ENCODE data around the gene NPTXR.
A peak's percentile ranks its signal among the peaks of the same experiment; 100 is the strongest.
"Not testable (repeated sequence)": the region's sequence is repeated elsewhere in the genome, so short reads cannot be mapped to it uniquely, and the experiment has no call there.

Gene NPTXR

DNA sequence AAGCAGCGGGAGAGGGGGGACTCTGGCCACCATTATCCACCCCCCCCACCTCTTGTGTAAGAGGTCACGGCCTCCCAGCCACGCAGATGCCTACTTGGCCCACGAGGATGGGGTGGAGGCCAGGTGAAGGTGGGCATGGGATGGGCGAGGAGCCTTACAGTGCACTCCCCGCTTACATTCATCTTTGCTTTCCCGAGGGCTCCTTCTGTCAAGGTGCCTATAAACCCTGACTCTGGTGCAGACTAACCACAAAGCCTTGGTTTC, 13.1 kb downstream of the NPTXR start:
- no peak for DNase-seq (ENCODE audit: low spot score)

DNA sequence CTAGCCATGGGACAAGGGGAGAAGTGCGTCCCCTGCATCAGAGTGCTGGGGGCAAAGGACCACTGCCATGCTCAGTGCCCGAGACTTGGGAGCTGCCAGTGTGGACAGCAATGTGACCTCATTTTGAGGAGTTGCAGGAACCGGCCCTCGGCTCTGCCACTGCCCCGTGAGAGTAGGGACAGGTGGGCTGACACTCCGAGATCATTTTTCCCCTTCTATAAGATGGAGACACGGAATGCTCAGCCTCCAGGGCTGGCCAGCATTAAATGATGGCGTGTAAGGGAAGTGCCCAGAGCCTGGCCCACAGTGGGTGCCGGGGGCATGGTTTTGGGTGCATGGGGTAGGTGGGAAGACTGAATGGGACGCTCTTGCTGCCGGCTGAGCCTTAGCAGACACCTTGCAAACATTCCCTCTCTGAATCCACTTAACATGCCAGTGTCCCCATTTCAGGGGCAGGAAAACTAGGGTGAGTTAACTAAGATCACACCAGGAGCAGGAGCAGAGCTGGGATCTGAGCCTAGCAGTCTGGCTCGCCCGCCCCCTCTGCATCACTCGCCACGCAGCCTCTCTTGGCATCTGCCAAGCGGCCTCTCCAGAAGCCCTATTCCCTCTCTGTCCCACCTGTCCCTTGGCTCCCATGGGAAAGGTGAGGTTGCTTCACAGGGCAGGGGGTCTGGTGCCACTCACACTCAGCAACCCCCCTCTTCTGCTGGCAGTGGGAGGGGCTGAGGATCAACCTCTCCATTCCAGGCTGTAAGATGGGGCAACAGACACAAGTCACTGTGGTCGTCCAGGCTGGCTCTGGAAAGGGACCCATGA, 13.6 kb downstream of the NPTXR start:
- no peak for DNase-seq (ENCODE audit: low spot score)

DNA sequence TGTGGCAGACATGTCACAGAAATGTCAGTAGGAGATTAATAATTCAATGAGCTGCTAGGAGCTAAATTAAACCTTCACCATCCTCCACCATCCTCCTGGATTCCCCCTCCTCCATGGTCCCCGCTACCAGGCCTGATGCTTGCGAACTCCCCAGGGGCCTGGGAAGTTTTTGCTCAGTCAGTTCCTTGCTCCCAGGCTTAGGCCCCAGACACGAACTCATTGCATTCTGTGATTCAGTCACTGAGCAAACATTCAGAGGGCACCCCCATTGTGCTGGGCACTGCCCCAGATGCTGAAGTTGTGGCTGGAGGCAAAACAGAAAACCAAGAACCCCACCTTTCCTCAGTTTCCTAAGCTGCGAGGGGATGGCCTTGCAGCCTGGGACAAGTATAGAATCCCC, 14.3 kb downstream of the NPTXR start:
- no peak for DNase-seq (ENCODE audit: low spot score)

DNA sequence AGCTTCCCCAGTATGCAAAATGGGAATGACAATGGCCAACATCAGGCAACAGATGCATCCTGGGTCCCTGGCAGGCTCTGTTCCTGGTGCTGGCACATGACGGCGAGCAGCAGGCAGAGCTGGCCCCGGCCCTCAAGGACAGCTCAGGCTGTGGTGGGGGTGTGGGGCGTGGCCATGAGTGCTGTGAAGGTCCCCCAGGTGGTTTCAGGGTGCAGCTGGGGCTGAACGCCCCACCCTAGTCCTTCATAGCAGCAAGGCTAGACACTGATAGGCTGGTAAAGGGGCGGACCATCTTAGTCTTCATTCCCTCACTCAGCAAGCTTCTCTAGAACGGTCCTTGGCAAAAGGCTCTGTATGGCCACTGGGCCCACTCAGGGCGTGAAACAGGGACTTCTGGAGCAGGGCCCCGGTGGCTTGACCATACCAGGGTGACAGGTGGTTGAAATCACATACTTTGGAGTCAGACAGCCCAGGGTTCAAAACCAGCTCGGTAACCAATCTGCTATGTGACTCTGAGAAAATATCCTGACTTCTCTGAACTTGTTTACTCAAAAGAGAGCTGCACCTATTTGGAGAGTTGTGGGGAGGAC, 15.1 kb downstream of the NPTXR start:
- no peak for DNase-seq (ENCODE audit: low spot score)

DNA sequence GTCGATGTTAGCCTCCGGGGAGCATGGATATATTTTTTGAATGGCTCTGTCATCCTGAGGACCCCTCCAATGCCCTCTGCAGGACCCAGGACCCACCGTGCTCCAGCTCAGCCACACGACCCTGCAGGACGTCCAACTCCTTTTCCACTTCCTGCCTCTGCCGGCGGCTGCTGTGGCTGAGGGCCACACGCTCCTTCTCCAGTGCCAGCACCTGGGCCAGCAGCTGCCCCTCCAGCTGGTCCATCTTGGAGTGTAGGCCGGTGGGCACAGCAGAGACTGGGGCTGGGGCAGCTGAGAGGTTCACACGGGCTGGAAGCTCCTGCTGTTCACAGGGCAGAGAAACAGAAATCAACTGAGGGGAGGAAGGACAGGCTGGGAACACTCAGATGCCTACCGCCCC, 15.6 kb downstream of the NPTXR start:
- DNase-seq (ENCODE audit: low spot score), result no peak

DNA sequence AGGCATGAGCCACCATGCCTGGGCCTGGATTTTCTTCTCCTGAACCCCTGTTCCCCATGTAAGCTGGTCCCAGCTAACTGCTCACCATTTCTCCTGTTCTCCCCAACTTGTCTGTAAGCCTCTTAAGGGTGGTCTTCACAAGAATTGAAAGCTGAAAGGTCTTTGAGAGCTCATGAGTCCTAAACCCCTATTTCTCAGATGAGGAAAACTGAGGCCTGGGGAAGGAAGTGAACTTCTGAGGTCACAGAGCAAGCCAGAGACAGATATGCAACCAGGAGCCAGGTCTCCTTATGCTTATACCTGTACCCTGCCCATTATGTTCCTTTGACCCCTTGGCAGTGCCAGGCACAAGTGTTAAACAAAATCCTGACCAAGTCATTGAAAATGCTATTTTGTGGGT, 16.3 kb downstream of the NPTXR start:
- DNase-seq (ENCODE audit: low spot score), result no peak

DNA sequence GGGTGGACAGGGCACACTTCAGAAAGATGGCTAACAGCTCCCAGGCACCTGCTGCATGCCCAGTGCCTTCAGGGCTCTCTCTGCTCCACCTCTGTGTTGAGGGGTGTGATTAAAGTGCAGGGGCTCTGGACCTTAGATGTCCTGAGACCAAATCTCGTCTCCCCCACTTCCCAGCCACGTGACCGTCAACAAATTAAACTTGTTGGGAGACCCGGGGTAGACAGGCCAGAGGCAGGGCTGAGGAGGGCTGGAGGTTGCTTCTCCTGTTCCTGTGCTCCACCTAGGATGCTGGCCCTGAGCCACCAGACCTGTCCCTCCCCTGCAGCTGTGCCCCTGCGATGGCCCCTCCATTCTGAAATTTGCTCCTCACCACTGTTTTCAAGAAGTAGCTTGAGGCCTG, 17.0 kb downstream of the NPTXR start:
- DNase-seq (ENCODE audit: low spot score), result no peak

DNA sequence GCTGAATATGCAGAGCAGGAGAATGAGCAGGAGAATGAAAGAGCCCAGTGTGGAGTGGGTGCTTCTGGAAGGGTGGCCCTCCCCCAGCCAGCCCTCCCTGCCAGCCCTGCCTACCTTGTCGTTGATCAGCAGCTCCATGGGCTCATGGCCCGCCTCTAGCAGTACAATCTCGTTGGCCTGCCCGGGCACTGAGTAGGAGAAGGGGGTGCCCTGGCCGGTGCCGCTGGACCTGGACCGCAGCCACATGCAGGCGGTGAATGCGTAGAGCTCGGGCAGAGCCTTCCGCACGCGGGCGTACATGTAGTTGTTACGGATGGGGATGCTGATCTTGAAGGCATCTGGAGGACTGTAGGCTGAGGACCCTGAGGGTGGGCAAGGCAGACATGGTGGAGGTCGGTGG, 17.4 kb downstream of the NPTXR start:
- no peak for DNase-seq (ENCODE audit: low spot score)

DNA sequence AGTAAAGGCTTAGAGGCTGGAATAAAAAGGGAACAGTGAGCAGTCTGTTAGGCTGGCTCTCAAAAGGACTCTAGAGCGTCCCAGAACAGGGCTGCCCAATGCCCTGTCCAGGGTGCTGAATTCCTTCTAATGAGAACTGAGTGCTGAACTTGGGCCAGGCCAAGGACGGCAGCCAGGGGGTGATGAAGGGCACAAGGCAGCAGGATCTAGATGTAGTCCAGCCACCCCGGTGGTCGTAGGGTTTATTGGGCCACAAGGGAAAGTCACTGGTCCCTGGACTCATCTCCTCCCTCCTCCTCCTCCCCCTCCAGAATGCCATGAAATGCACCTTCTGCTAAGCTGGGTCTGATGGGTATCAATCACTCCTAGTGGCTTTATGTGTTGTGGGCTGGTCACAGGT, 19.2 kb downstream of the NPTXR start:
- DNase-seq (ENCODE audit: low spot score), result peak; percentile 58

DNA sequence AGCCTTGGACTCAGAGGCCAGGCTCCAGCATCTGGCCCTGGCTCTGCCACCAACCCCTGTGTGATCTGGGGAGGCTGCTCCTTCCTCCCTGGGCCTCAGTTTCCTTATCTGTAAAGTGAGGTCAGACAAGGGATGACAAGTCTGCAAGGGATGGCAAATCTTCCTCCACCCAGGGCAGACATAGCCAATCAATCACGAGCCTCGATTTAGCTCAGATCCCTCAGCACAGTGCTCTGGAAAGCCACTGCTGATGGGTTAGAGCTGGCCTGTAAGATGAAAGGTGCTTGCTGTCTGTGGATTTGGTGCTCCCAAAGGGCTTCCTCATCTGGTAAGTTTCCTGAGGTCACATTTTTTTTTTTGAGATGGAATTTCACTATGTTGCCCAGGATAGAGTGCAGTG, 20.2 kb downstream of the NPTXR start:
- DNase-seq (ENCODE audit: low spot score), result no peak

DNA sequence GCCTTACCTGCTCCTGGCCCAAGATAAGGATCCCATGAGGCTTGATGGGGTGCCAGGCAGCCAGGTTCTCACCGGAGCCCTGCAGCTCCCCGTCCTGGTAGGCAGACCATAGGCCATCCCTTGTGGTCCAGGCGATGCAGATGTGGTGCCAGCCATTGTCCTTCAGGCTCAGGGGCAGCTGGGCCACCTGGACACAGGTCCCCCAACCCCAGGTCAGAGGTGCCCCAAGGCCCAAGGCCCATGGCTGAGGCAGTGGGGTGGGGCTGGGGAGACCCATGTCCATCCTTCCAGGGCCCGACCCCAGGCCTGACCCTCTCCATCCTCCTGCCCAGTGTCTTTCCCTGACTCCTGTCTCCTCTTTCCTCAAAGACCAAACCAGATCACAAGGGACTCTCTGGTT, 20.8 kb downstream of the NPTXR start:
- DNase-seq (ENCODE audit: low spot score), result no peak

DNA sequence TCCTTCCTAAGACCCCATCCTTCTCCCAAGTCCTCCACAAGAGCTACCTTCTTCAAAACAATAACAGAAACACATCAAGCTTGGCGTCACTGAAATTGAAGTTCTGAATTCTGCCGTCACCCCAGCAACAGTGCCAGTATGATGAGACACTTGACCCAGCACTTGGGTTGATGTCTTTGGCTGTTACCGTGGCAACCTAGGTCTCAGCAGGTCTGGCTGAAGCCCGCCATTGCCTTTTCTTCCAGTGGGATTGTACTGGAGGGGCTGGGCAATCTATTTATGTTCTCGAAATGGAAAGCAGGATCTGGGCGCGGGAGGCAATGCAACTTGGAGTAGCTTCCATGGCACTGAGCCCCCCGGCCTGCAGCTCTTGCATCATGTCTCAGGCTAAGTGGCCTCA, 23.8 kb downstream of the NPTXR start:
- no peak for DNase-seq (ENCODE audit: low spot score)

DNA sequence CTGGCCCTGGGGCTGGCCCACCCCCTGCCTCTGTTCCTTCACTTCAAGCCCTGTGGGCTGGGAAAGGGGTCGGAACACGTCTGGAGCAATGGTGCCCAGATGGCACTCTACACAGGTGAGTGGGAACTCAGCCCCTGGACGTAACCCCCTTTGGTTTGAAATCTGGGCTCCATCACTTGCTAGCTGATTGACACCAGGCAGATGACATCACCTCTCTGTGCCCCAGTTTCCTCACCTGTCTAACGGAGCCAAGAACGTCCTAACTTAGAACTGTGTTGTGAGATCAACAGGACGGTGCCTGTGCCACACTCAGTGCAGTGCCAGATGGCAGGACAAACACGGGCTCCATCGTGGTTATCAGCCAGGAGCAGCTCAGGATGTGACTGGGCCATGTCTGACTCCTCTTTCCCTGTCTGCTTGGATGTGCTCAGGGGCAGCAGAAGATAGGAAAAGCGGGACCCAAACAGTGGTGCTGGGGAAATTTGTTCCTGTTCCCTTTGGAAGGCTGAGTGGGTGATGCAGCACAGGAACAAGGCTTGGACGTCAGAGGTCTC, 24.4 kb downstream of the NPTXR start:
- DNase-seq (ENCODE audit: low spot score), result peak; percentile 55

DNA sequence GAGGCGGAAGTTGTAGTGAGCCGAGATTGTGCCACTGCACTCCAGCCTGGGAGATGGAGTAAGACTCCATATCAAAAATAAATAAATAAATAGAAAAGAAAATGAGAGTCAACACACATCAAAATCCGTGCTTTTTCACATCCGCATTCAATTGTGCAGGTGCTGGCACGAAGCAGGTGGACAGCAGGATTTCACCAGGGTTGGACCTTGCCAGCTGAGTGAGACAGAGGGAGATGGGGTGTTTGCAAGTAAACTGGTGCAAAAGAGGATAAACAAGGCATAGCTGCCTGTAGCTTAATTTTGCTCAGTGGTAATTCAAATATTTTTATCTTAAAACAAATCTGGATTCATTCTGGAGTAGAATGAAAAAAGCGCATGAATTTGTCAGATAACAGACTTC, 26.6 kb downstream of the NPTXR start:
- DNase-seq (ENCODE audit: low spot score), result no peak

DNA sequence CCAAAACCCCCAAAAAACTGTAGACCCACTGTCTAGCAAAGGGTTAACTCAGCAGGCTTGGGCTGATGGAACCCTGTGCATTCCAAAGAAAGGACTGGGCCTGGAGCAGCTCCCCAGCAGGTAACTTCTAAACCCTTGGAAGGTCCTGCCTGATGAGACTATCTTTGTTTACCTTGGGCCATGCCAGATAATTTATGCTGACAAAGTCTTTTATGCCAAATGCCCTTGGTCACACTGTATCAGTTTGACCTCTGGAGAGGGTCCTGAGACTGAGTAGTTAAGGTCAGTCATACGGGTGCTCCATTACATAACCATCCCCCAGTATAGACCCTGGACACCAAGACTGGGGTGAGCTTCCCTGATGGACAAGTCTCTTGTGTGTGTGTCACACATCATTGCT, 28.0 kb downstream of the NPTXR start:
- no peak for DNase-seq (ENCODE audit: low spot score)

DNA sequence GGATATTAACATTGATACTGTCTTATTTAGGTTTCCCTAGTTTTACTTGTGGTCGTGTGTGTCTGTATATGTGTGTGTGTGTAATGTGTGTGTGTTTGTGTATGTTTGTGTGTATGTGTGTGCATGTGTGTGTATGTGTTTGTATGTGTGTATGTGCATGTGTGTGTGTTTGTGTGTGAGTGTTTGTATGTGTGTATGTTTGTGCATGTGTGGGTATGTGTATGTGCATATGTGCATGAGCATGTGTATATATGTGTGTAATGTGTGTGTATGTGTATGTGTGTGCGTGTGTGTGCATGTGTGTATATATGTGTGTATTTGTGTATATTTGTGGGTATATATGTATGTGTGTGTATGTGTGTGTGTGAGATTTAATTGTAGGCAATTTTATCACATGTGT, 32.6 kb downstream of the NPTXR start:
- DNase-seq (ENCODE audit: low spot score), result no peak

DNA sequence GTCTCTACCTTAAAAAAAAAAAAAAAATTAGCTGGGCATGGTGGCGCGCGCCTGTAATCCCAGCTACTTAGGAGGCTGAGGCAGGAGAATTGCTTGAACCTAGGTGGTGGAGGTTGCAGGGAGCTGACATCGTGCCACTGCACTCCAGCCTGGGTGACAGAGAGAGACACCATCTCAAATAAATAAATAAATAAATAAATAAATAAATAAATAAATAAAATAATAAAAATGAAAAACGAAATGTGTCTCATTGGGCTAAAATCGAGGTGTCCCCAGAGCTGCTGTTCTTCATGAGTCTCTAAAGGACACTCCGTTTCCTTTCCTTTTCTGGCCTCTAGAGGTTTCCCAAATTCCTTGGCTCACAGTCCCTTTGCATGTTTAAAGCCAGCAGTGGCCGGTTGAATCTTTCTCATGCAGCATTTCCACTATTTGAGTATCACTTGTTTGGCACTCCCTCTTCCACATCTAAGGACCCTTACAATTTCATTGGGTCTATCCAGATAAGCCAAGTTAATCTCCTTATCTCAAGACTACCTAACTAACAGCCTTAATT, 38.7 kb downstream of the NPTXR start:
- not testable (repeated sequence) for DNase-seq (ENCODE audit: low spot score)

DNA sequence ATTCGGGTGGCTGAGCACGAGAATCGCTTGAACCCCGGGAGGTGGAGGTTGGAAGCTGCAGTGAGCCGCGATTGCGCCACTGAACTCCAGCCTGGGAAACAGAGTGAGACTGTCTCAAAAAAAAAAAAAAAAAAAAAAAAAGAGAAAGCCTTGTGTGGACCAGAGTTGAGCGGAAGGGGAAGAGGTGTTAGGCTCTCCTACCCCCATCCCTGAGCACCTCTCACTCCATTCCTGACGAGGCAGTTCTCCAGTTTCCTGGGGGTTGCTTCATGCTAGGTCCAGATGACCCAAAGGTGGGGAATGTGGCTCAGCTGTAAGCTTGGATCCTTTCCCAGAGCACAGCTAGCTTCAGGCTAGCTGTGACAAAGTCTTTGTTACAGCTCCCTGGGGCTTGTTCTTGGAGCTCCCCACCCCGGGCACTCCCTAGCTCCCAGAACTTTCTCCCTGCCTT, 41.1 kb downstream of the NPTXR start:
- no peak for DNase-seq (ENCODE audit: low spot score)

DNA sequence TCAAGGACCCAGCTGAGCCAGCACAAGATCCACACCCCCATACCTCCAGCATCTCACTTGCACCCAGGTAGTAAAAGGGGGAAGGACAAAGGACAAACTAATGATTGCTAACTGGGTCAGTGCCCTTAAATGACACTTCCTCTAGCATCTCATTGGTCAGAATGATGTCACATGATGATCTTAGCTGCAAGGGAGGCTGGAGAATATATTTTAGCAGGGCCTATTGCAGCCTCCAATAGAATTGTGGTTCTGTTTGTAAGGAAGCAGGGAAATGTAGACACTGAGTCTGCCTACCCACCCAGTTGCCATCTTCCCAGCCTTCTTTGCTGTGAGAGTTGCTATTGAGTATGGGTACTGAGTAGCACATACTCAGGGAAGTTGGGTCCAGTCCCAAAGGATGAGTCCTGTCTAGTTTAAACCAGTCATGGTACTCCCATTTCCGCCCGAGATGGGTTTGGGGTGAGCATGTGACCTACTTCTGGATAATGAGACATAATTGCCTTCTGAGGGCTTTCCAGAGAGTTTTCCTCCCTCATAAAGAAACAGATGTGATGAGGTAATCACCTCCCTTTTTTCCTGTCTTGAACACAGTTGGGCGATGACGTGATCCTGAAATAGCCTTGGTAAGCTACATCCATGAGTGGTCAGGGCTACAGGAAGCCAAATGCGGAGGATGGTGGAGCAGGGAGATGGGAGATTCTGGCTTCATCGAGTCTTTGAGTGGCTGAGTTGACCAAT, 44.4 kb downstream of the NPTXR start:
- no peak for DNase-seq (ENCODE audit: low spot score)

DNA sequence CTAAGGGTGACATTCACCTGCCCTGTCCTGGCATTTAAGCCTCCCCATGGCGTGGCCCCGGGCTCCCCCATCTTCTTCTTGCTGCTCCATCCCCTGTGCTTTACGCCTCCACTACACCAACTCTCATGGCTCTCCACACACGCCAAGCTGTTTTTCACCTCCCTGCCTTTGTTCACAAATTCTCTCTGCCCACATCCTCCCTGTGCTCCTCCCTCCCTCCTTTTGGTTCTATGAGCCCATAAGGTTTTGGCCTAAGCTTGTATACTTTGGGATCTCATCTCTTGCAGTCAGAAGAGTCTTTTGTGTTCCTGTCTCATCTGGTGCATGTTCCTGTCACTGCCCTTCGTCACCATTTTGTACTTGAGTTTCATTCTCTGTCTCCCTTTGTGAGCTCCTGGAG, 45.3 kb downstream of the NPTXR start:
- no peak for DNase-seq (ENCODE audit: low spot score)

DNA sequence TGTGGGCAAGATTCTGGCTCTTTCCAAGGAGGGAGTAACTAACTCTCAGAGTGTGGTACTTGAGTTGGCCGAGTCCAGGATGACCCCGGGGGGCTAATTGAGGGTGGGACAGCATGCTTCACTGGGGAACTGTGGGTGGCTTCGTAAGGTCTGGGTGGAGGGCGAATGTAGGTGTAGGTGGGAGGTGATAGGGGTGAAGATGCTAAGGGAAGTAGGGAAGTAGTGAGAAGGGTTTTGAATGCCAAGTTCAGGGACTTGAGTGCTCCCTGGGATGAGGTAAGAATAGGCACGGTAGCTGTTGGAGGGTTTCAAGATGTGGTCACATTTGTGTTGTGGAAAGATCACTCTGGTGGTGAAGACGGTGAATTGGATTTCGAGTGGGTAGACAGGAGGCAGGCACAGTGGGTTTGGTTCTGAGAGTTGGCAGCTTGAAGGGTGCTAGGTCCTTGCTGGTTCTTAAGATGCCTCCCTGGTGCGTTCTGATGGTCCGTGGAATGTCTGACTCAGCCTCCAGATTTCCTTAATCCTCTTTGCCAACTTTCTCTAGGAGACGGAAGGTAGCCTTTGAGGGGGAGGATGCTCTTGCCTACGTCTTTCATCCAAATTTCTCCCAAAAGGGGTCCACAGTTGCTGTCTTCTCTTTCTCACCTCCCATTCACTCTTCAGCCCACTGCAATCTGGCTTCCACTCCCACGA, 47.4 kb downstream of the NPTXR start:
- DNase-seq (ENCODE audit: low spot score), result no peak

DNA sequence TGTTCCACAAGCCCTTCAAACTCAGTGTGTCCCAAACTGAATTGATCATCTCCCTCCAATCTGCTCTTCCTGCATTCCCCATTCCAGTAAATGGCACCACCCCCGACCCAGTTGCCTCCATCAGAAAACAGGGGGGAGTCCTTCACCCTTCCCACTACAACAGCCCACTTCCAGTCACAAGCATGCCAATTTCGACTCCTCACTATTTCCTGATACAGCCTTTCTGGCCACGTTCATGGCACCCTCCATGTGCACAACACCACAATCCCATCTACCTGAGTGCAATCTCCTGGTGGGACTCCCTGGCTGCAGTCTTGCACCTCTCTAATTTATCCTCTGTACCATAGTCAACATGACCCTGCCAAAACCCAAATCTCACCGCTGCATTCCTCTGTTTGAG, 48.3 kb downstream of the NPTXR start:
- DNase-seq (ENCODE audit: low spot score), result no peak

Data from cerebellar cortex (tissue), 1 donor.